HTR-8/SVneo (cell line): ENCODE results near the gene SMIM36.
"Not testable (repeated sequence)": the region's sequence is repeated elsewhere in the genome, so short reads cannot be mapped to it uniquely, and the experiment has no call there.

Experiments used
- DNase-seq: peaks from one replicate; pipeline ENCODE4 v3.0.0; 2011; ENCODE audit warnings: low spot score, mixed read lengths; ENCODE audit not compliant: insufficient read length
- FAIRE-seq: peaks from 2 replicates; lab custom pipeline; 2011; peaks lifted over from hg19 to GRCh38; lab: Jason Lieb, UNC

Gene SMIM36

DNA sequence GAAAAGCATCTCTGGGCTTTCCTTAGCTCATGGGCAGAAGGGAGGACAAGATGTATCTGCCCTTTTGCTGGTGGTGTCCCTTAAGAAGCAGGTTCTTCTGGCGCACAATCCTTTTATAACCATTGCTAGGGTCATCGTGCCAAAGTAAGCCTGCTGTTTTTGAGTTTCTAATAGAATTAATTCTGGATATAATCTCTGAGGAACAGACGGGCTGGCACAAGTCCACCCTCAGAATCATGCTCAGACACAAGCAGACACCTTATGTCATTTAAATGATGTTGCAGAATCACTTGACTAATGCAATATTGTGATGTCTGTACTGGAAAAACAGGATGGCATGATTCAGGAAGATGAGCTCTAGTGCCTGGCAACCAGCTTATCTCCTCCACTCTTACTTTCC, 70.9 kb downstream of the SMIM36 start:
- FAIRE-seq (no peak), DNase-seq (no peak)

DNA sequence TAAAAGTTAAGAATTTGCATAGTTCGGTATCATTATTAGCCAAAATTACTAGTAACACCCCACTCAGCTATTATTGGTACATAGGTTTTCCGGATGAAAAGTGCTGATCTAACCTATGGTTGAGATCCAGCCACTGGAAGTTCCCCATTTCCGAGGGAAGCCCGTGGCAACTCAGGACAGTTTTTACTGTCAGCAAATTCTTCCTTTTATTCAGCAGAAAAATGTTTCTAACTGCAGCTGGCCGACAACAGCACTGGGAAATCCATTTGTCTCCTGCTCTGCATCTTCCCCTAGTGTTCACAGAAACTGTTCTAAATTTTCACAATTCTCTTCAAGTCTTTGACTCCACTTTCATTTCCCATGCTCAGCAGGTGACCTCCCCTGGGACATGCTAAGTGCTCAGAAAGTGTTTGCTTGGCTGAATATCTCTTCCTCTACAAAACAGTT, 74.1 kb downstream of the SMIM36 start:
- FAIRE-seq (no peak), DNase-seq (no peak)

- no peak for FAIRE-seq
- DNase-seq, result no peak
Observed at GRCh38 chr17:55436224-55437158, 74.8 kb downstream of the SMIM36 start.

DNA sequence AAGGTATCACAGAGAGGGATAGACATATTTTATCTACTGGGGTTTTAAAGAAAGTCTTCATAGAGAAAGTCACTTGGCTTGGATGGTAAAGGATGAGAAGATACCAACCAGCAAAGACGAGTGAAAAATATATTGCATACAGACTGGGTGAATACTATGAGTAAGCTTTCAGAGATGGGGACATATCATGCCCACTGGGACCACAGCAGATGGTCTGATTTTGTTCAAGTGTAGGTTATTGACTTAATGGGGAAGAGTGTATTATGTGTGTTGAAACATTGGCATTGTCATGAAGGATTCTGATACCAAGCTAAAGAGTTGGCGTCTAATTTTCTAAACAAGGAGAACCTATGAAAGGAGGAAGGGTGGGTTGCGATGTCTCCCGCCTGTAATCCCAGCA, 75.8 kb downstream of the SMIM36 start:
- DNase-seq (no peak), FAIRE-seq (no peak)

DNA sequence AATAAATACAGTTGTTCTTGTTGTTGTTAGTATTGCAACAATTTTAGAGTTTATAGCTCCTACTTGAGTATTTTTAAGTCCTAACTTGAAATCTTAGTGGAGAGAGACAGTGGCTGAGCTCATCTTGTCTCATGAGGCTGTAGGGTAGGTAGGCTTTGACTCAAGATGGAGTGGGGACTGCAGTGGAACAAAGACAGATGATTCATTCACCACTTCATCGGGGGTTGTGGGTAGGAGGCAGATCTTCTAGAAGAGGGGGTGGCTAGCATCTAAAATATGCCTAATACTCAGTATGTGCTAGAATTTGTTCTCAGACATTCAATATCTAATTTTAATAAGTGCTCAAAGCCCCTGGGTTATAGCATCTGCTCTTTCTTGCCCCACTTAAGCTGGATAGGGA, 76.5 kb downstream of the SMIM36 start:
- FAIRE-seq (no peak), DNase-seq (no peak)

DNA sequence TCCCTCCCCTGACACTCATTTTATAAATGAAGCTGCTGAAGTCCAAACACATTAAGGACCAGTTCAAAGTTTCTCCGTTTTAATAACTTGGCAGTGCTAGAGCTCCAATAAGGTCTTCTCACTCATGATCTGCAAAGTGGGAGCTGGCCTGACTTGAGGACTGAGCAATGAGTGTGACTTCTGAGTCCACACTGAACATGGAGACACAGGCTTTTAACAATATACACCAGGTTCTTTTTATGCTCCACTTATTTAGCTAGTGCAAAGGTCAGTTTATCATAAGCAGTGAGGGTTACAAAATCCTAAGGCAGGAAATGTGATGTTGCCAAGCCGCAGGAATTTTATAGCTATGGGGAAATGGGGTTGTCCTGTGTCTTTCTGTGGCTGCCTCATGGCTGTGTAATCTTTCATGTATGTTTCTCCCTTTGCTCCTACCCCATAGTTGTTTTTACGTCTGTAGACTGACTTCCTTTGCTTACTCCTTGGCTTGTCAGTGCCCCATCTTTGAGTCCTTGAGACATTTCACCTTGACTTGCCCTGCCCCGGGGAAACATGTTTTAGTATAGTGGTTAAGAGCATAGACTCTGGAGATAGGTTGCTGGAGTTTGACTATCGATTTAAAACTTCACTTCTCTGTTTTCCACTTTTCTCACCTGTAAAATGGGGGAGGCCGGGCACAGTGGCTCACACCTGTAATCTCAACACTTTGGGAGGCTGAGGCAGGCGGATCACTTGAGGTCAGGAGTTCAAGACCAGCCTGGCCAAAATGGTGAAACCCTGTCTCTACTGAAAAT, 77.4 kb downstream of the SMIM36 start:
- FAIRE-seq (peak; percentile 64), DNase-seq (peak; percentile 78)

GRCh38 chr17:55433029-55433628, 78.1 kb downstream of the SMIM36 start:
- FAIRE-seq, result no peak

DNA sequence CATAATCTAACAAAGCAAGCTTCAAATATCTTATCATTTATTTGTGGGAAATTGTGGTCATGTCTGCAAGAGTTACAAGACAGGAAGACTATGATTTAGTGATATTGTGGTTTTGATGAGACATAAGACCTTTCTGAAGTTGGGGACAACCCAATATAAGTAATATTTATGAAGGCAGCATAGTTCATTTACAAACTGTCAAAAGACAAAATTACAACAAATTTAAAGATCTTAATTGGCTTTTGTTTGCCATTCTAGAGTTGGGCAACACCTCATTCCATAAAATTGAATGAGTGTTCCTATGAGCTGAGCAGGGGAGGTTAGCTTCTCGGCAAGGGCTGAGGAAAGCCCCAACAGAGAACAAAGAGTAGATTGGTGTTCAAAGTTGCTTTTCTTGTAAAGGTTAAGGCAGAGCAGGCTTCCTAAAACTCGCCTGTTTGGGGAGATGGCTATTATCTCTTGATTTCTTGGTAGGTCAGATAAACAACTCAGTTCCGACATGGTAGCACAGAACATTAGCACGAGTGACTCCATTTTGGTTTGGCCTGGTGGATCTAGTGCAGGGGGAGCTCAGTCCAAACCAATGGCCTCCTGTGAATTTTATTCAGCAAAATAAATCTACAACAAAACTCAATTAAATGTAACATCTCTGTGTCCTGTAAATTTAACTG, 78.8 kb downstream of the SMIM36 start:
- no peak for FAIRE-seq
- peak; percentile 24 for DNase-seq

More at GRCh38 chr17:55433029-55433628, 78.1 kb downstream of the SMIM36 start:
- DNase-seq, result no peak

DNA sequence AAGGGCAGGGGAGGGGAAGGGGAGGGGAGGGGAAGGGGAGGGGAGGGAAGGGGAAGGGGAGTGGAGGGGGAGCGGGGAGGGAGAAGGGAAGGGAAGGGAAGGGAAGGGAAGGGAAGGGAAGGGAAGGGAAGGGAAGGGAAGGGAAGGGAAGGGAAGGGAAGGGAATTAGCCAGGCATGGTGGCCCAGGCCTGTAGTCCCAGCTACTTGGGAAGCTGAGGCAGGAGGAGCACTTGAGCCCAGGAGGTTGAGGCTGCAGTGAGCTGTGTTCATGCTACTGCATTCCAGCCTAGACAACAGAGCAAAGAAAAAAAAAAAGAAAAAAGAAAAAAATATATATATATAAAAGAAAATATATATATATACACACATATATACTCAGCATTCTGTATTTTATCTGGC, 79.3 kb downstream of the SMIM36 start:
- DNase-seq, FAIRE-seq: not testable (repeated sequence)

GRCh38 chr17:55430541-55431288, 80.5 kb downstream of the SMIM36 start:
- FAIRE-seq, result no peak
- no peak for DNase-seq

GRCh38 chr17:55427587-55427882, 83.7 kb downstream of the SMIM36 start:
- FAIRE-seq, result no peak
- DNase-seq, result no peak

- FAIRE-seq, result no peak
Observed at GRCh38 chr17:55426851-55427586, 84.2 kb downstream of the SMIM36 start.

GRCh38 chr17:55424893-55425540, 86.2 kb downstream of the SMIM36 start:
- FAIRE-seq, result no peak
- no peak for DNase-seq

More at GRCh38 chr17:55426851-55427586, 84.2 kb downstream of the SMIM36 start:
- no peak for DNase-seq

DNA sequence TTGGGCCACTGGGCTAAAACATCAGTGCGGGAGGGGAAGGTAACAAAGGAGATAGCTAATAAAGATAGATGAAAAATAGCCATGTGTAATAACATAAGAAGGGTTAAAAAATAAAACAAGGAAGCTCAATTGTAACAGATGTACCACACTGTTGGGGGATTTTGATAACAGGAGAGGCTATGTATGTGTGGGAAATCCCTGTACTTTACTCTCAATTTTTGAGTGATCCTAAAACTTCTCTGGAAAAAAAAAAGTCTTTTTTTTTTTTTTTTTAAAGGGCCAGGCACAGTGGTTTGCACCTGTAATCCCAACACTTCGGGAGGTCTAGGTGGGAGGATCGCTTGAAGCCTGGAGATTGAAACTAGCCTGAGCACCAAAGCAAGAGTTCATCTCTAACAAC, 87.7 kb downstream of the SMIM36 start:
- FAIRE-seq (no peak), DNase-seq (no peak)

DNA sequence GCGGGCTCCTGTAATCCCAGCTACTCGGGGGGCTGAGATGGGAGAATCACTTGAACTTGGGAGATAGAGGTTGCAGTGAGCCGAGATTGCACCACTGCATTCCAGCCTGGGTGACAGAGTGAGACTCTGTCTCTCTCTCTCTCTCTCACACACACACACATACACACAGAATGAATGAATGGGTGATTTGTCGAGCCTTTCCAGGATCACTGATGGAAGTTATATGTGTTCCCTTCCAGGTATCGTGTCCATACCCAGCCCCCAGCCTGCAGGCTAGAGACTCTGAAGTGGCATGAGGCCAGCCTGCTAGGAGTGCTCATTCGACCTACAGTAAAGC, 88.5 kb downstream of the SMIM36 start:
- not testable (repeated sequence) for DNase-seq, FAIRE-seq

GRCh38 chr17:55421179-55421934, 89.9 kb downstream of the SMIM36 start, which contains the start of gene MMD:
TSS of gene MMD (minus strand) at chr17:55421835. CDS start at chr17:55421695, 140 bp downstream.
- FAIRE-seq, result no peak
- DNase-seq, result no peak

DNA sequence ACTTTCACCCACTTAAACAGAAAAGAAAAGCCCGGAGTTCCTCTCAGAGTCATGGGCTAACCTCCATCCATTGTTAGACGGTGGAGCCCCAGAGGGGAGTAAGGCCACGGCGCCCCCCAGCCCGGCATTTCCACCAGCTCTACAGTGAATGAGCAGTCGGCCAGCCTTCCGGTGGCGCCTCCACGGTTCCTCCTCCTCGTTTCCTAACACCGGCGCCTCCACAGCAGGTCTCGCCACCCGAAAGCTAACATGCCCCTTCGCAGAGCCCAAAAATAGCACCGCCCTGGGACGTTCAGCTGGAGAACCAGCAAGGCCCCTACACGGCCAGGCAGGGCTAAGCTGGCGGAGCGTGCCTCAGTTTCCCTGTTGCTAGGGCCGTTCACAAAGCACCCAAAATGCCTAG, 90.5 kb downstream of the SMIM36 start:
- FAIRE-seq (no peak), DNase-seq (peak; percentile 22)
